Islet of Langerhans (tissue), 1 donor: ENCODE results near the gene SPINT2.

Source experiments
- FAIRE-seq: peaks from one replicate; lab custom pipeline; 2011; peaks lifted over from hg19 to GRCh38; lab: Jason Lieb, UNC

The SPINT2 gene

GRCh38 chr19:38268539-38268938 is 4.2 kb downstream of the SPINT2 start:
- FAIRE-seq = no peak

- no peak for FAIRE-seq
These were observed 6.3 kb downstream of the SPINT2 start for GRCh38 chr19:38270587-38271167.

- no peak for FAIRE-seq
These were observed 9.1 kb downstream of the SPINT2 start for GRCh38 chr19:38273499-38273898.

GRCh38 chr19:38274739-38275138 is 10.4 kb downstream of the SPINT2 start:
- no peak for FAIRE-seq

- FAIRE-seq = no peak
These were observed 12.7 kb downstream of the SPINT2 start for GRCh38 chr19:38276942-38277517.

- FAIRE-seq = no peak
These were observed 13.2 kb downstream of the SPINT2 start for GRCh38 chr19:38277549-38277948.

- FAIRE-seq = no peak
These were observed 13.8 kb downstream of the SPINT2 start for GRCh38 chr19:38277969-38278680.

GRCh38 chr19:38278751-38279150 is 14.4 kb downstream of the SPINT2 start:
- FAIRE-seq = no peak

GRCh38 chr19:38280030-38280921 is 15.9 kb downstream of the SPINT2 start:
- FAIRE-seq = no peak

GRCh38 chr19:38281811-38282566 is 17.6 kb downstream of the SPINT2 start:
- FAIRE-seq = no peak

- no peak for FAIRE-seq
These were observed 18.9 kb downstream of the SPINT2 start for GRCh38 chr19:38283271-38283670.

GRCh38 chr19:38284422-38284821 is 20.0 kb downstream of the SPINT2 start:
- no peak for FAIRE-seq

- FAIRE-seq = no peak
These were observed 21.2 kb downstream of the SPINT2 start for GRCh38 chr19:38285567-38285966.

GRCh38 chr19:38287604-38288003 is 23.2 kb downstream of the SPINT2 start:
- no peak for FAIRE-seq

GRCh38 chr19:38288123-38288855 is 23.9 kb downstream of the SPINT2 start:
- FAIRE-seq = no peak

GRCh38 chr19:38289955-38290354 is 25.6 kb downstream of the SPINT2 start:
- no peak for FAIRE-seq

GRCh38 chr19:38290631-38291147 is 26.3 kb downstream of the SPINT2 start:
- no peak for FAIRE-seq

GRCh38 chr19:38291855-38292254 is 27.5 kb downstream of the SPINT2 start:
- FAIRE-seq = no peak

- FAIRE-seq = no peak
These were observed 28.9 kb downstream of the SPINT2 start for GRCh38 chr19:38293281-38293680.

GRCh38 chr19:38294090-38294489 is 29.7 kb downstream of the SPINT2 start:
- no peak for FAIRE-seq
